ENCODE data around the gene SPZ1.
"Not testable (repeated sequence)": the region's sequence is repeated elsewhere in the genome, so short reads cannot be mapped to it uniquely, and the experiment has no call there.

The SPZ1 gene, protein sequence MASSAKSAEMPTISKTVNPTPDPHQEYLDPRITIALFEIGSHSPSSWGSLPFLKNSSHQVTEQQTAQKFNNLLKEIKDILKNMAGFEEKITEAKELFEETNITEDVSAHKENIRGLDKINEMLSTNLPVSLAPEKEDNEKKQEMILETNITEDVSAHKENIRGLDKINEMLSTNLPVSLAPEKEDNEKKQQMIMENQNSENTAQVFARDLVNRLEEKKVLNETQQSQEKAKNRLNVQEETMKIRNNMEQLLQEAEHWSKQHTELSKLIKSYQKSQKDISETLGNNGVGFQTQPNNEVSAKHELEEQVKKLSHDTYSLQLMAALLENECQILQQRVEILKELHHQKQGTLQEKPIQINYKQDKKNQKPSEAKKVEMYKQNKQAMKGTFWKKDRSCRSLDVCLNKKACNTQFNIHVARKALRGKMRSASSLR

DNA sequence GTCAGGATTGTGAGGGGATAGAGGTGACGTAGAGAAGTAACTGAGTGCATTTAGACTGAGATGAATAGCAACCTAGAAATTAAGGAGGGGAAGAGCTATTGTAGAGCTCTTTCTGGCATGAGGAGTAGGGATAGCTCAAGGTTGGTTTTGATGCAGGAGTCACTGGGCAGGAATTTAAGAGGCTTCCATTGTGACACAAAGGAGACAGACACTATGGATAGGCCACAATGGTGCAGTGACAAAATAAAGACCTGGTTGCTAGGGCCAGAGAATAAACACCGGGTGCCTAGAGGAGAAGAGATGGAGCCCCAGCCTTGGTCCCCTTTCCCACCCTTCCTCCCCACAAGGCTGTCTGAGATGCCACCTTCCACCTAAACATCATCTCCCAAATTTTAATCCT is at the start of gene SPZ1:
Gene SPZ1, plus strand, starts transcription at position 301 of the 400 bp plus-strand sequence. CDS start 214 bp downstream, outside the sequence.
- no peak for TF ChIP-seq Cebpa-rat (IDR thresholded peaks at IDR 0.05)
- no peak within 1 kb of the TSS for H3K4me3 ChIP-seq
- peaks cover 14% of the 10 kb centered on the region for H3K4me1 ChIP-seq
- H4K20me1 ChIP-seq, result no peaks in the 10 kb centered on the region
- no peaks in the 10 kb centered on the region for H3K36me3 ChIP-seq
- no peaks in the 10 kb centered on the region for H3K27me3 ChIP-seq
- peaks cover 10% of the 10 kb centered on the region for H3K9me3 ChIP-seq
- H3K9ac ChIP-seq, result no peak within 1 kb of the TSS
- no peak within 1 kb of the TSS for H3K4me2 ChIP-seq
- H3K27ac ChIP-seq, result no peak within 1 kb of the TSS

DNA sequence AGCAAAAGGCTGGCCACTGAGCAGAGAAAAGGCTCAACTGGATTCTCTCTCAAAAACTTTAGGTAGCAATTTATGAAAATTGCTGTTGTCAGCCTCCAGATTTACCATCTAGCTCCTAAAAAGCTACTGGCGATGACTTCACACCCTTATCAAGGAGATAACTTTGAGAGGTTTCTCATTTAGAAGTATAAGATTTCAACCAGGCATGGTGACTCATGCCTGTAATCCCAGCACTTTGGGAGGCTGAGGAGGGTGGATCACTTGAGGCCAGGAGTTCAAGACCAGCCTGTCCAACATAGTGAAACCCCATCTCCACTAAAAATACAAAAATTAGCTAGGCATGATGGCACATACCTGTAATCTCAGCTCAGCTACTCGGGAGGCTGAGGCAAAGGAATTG is 49.3 kb upstream of the SPZ1 start:
- peak overlapping the region; percentile 84 for H3K27ac ChIP-seq
- not testable (repeated sequence) for H3K27me3 ChIP-seq, H3K36me3 ChIP-seq, H3K4me3 ChIP-seq, H3K9me3 ChIP-seq, H4K20me1 ChIP-seq
- H3K4me2 ChIP-seq, result peak overlapping the region; percentile 73
- H3K9ac ChIP-seq, result peak overlapping the region; percentile 6; the same call in 1 of the 2 replicates
- H3K4me1 ChIP-seq, result peaks cover 66% of the 10 kb centered on the region

DNA sequence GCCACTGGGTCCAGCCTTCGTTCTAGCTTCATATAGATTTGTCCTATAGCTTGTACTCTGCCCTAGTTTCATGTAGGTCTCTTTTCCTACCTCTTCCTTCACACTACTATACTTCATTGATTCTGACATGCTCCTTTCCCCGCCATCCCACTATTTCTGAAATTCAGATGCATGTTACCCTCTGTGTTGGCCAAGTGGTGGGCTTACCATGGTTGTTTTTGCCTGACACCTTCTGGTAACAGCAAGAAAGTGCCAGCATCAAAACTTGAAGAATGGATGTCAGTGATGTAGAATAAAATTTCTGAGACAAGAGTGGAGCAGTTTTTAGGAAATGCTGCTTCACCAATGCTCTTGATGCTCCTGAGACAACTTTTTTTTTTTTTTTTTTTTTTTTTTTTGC is 44.5 kb upstream of the SPZ1 start:
- peak overlapping the region; percentile 30 for H3K4me2 ChIP-seq
- no peaks in the 10 kb centered on the region for H3K9me3 ChIP-seq
- no peaks in the 10 kb centered on the region for H3K27me3 ChIP-seq
- no peak for TF ChIP-seq Cebpa-rat (IDR thresholded peaks at IDR 0.05)
- no peaks in the 10 kb centered on the region for H3K36me3 ChIP-seq
- H4K20me1 ChIP-seq, result no peaks in the 10 kb centered on the region
- no peak overlapping the region for H3K9ac ChIP-seq
- no peak overlapping the region for H3K4me3 ChIP-seq
- H3K4me1 ChIP-seq, result peaks cover 55% of the 10 kb centered on the region
- 0 out of 2 replicates have a peak overlapping the region, but pooled peaks have one; percentile 19 for H3K27ac ChIP-seq

DNA sequence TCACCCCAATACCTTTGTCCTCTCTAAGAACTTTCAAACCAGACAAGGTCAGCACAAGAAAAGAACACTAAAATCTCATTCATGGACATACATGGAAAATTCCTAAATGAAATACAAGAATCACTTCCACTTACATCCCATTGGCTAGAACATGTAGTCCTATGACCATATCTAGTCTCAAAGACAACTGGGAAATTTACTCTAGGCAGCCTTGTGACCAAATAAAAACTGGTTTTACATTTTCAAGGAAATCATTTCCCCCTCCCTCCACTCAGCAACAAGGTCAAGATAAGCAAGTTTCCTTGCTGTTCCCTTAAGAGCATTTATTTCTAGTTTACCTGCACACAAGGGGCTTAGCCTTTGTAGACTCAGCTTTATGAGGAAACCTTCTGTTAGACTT is 43.6 kb upstream of the SPZ1 start:
- H3K4me1 ChIP-seq, result peaks cover 47% of the 10 kb centered on the region
- peak overlapping the region; percentile 30; the same call in 1 of the 2 replicates for H3K4me2 ChIP-seq

DNA sequence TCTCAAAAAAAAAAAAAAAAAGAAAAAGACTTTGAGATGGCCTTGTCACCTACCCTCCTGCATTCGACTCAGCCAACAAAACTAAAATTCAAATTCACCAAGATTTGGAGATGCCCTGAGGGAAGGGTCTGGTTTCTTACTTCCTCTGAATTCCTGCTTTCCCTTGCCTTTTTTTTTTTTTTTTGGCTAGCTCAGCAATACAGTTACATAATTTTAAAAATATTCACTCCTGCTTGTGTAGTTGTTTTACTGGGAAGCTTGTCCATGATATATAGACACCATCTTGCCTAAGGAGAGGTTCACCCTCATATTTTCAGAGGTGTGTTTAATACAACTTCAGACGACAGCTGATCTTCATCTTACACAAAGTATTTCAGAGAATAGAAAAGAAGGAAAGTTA is 42.6 kb upstream of the SPZ1 start:
- no peaks in the 10 kb centered on the region for H4K20me1 ChIP-seq
- no peaks in the 10 kb centered on the region for H3K9me3 ChIP-seq
- H3K4me2 ChIP-seq, result no peak overlapping the region
- H3K27me3 ChIP-seq, result no peaks in the 10 kb centered on the region
- no peak overlapping the region for H3K27ac ChIP-seq
- no peak overlapping the region for H3K9ac ChIP-seq
- no peak for TF ChIP-seq Cebpa-rat (IDR thresholded peaks at IDR 0.05)
- H3K4me3 ChIP-seq, result no peak overlapping the region
- no peaks in the 10 kb centered on the region for H3K36me3 ChIP-seq
- H3K4me1 ChIP-seq, result peaks cover 41% of the 10 kb centered on the region

More for the DNA sequence above, 43.6 kb upstream of the SPZ1 start:
- Histone ChIP-seq H3K27me3 (no peaks in the 10 kb centered on the region), H3K36me3 (no peaks in the 10 kb centered on the region), H3K27ac (0 out of 2 replicates have a peak overlapping the region, but pooled peaks have one; percentile 2), H3K9ac (no peak overlapping the region), H3K4me3 (no peak overlapping the region), H4K20me1 (no peaks in the 10 kb centered on the region), H3K9me3 (no peaks in the 10 kb centered on the region)
- TF ChIP-seq Cebpa-rat (IDR thresholded peaks at IDR 0.05), result no peak

DNA sequence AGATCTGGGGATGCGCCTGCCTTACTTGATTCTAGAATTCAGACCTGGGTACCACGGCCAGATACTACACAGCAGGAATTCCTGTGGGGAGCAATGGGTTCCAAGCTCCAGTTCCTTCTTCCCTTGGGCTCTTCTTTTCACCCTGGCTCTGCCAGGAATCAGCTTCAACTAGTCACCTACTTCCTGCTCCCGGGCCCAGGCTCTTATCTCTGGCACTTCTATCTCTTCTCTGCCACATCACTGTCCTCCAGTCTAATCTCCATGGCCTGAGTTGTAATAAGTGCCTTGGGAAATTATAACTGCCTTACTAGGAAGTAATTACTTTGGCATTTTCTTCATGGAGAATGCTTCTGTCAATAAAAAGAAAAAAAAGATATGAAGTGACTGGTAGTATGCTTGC is 37.7 kb upstream of the SPZ1 start:
- no peaks in the 10 kb centered on the region for H3K27me3 ChIP-seq
- H3K9me3 ChIP-seq, result no peaks in the 10 kb centered on the region
- no peak overlapping the region for H3K9ac ChIP-seq
- TF ChIP-seq Cebpa-rat (IDR thresholded peaks at IDR 0.05), result no peak
- no peak overlapping the region for H3K27ac ChIP-seq
- H3K36me3 ChIP-seq, result no peaks in the 10 kb centered on the region
- H3K4me1 ChIP-seq, result no peaks in the 10 kb centered on the region
- H3K4me2 ChIP-seq, result no peak overlapping the region
- H4K20me1 ChIP-seq, result no peaks in the 10 kb centered on the region
- no peak overlapping the region for H3K4me3 ChIP-seq

DNA sequence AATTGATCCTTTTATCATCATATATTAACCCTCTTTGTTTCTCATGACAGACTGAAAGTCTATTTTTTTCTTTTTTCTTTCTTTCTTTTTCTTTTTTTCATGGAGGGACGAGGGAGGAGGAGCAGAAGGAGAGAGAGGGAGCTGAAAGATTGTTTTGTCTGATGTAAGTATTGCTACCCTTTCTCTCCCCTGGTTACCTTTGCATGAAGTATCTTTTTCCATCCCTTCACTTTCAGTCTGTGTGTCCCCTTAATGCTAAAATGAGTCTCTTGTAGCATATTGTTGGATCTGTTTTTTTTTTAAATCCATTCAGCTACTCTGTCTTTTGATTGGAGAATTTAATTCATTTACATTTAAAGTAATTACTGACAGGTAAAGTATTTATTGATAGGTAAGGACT is 36.4 kb upstream of the SPZ1 start:
- no peak overlapping the region for H3K27ac ChIP-seq
- no peaks in the 10 kb centered on the region for H4K20me1 ChIP-seq
- no peaks in the 10 kb centered on the region for H3K9me3 ChIP-seq
- no peaks in the 10 kb centered on the region for H3K36me3 ChIP-seq
- H3K27me3 ChIP-seq, result no peaks in the 10 kb centered on the region
- H3K9ac ChIP-seq, result no peak overlapping the region
- H3K4me3 ChIP-seq, result no peak overlapping the region
- no peak overlapping the region for H3K4me2 ChIP-seq
- no peaks in the 10 kb centered on the region for H3K4me1 ChIP-seq
- TF ChIP-seq Cebpa-rat (IDR thresholded peaks at IDR 0.05), result no peak

DNA sequence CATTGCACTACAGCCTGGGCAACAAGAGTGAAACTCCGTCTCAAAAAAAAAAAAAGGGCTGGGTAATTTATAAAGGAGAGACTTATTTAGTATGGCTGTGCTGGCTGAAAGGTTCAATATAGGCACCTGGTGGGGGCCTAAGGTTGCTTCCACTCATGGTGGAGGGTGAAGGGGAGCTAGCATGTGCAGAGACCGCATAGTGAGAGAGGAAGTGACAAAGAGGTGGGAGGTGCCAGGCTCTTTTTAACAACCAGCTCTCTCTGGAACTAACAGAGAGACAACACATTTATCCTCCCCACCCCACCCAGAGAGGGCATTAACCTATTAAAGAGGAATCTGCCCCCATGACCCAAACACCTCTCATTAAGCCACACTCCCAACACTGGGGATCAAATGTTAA is 35.1 kb upstream of the SPZ1 start:
- Histone ChIP-seq H3K4me1 (no peaks in the 10 kb centered on the region), H3K9me3 (no peaks in the 10 kb centered on the region), H3K27me3 (no peaks in the 10 kb centered on the region), H3K9ac (no peak overlapping the region), H3K4me2 (no peak overlapping the region), H3K27ac (no peak overlapping the region), H3K36me3 (no peaks in the 10 kb centered on the region), H3K4me3 (no peak overlapping the region), H4K20me1 (no peaks in the 10 kb centered on the region)
- no peak for TF ChIP-seq Cebpa-rat (IDR thresholded peaks at IDR 0.05)

DNA sequence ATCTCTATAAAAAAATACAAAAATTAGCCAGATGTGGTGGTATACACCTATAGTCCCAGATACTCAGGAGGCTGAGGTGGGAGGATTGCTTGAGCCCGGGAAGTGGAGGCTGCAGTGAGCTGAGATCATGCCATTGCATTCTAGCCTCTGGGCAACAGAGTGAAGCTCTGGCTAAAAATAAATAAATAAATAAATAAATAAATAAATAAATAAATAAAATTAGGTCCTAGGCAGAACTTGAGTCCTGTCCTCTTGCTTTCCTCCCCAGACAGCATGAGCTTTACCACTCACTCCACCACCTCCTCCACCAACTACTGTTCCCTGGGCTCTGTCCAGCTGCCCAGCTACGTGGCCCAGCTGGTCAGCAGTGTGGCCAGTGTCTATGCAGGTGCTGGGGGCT is 31.6 kb upstream of the SPZ1 start:
- TF ChIP-seq Cebpa-rat (IDR thresholded peaks at IDR 0.05), result no peak
- H3K36me3 ChIP-seq, result no peaks in the 10 kb centered on the region
- no peak overlapping the region for H3K27ac ChIP-seq
- H4K20me1 ChIP-seq, result no peaks in the 10 kb centered on the region
- H3K4me1 ChIP-seq, result no peaks in the 10 kb centered on the region
- no peaks in the 10 kb centered on the region for H3K27me3 ChIP-seq
- H3K9me3 ChIP-seq, result no peaks in the 10 kb centered on the region
- H3K4me2 ChIP-seq, result no peak overlapping the region
- no peak overlapping the region for H3K9ac ChIP-seq
- no peak overlapping the region for H3K4me3 ChIP-seq

DNA sequence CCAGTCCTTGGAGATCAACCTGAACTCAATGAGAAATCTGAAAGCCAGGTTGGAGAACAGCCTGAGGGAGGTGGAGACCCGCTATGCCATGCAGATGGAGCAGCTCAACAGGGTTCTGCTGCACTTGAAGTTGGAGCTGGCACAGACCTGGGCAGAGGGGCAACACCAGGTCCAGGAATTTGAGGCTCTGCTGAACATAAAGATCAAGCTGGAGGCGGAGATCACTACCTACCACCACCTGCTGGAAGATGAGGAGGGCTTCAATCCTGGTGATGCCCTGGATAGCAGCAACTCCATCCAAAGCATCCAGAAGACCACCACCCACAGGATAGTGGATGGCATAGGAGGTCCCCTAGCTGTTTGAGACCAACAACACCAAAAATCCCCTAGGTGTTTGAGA is 30.5 kb upstream of the SPZ1 start:
- no peaks in the 10 kb centered on the region for H3K4me1 ChIP-seq
- no peak overlapping the region for H3K4me2 ChIP-seq
- H3K4me3 ChIP-seq, result no peak overlapping the region
- no peak overlapping the region for H3K27ac ChIP-seq
- H3K27me3 ChIP-seq, result no peaks in the 10 kb centered on the region
- H3K9ac ChIP-seq, result no peak overlapping the region
- H3K9me3 ChIP-seq, result peaks cover 3% of the 10 kb centered on the region; the same call in 1 of the 2 replicates
- no peak for TF ChIP-seq Cebpa-rat (IDR thresholded peaks at IDR 0.05)
- H4K20me1 ChIP-seq, result no peaks in the 10 kb centered on the region
- H3K36me3 ChIP-seq, result no peaks in the 10 kb centered on the region

All from BLaER1 (cell line).